DMS 273 (cell line): Measurements from ENCODE around the gene CCDC121.
A peak's percentile ranks its signal among the peaks of the same experiment; 100 is the strongest.
"Not testable (repeated sequence)": the region's sequence is repeated elsewhere in the genome, so short reads cannot be mapped to it uniquely, and the experiment has no call there.

Source experiments
- DNase-seq: peaks from one replicate; lab custom pipeline; 2025; ENCODE audit not compliant: unreplicated experiment; lab: John Stamatoyannopoulos, UW

The CCDC121 gene

DNA sequence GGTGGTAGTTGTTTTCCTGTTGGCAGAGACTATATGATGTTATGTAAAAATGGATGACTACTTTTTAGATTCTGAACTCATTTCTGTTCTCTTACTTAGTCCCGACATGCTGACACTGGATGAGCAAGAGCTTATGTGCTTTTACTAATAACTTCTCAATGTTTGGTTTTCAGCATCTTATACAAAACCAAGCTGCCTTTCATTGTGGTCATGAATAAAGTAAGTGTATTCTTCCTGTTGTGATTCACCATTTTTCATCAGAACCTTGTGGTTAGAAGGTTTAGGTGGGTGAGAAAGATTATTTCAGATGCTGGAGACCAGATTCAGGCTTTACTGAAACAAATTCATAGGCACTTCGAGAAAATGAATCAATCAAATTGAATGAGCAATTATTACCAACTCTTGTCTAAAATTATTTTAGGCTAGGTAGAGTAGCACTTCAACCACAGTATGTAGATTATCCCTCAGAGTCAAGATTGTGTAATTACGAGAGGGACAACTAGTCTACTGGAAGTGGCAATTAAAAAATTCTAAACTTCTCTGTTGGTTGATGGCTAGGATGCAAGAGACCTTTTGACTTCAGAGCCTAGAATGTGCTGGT lies 9.3 kb upstream of the CCDC121 start:
- DNase-seq, result no peak

DNA sequence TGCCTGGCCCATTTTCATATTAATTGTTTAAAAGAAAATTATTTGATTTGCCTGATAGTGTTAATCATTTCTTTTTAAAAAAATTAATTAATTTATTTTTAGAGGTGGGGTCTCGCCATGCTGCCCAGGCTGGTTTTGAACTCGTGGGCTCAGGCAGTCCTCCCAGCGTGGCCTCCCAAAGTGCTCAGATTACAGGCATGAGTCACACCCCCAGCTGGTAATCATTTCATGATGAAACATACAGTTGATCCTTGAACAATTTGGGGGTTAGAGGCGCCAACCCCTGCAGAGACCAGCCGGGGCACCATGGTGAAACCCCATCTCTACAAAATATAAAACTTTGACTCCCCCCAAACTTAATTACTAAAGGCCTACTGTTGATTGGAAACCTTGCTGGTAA lies 8.0 kb upstream of the CCDC121 start:
- no peak for DNase-seq

DNA sequence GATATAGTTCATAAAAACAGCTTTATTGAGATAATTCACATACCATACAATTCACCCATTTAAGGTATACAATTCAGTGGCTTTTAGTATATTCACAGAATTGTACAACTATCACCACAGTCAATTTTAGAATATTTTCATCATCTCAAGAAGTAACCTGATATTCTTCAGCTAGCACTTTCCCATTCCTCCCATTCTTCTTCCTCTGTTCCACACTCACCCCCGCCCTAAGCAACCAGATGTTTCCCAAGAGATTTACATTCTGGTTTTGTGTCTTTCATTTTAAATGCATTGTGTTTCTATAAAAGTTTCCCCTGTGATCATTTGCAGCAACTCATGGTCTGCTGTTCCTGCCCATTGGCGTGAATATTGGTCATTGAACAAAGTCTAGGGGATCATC lies 5.5 kb upstream of the CCDC121 start:
- no peak for DNase-seq

DNA sequence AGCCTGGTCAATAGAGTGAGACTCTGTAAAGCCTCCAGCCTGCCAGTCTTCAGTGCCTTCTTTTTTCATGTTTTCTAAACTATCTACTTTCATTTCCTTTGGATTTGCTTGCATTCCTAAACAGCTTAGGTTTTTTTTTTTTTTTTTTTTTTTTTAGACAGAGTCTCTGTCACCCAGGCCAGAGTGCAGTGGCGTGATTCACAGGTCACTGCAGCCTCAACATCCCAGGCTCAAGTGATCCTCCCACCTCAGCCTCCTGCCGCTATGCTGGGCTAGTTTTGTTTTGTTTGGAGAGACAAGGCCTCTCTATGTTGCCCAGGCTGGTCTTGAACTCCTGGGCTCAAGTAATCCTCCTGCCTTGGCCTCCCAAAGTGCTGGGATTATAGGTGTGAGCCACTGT lies 1.4 kb upstream of the CCDC121 start:
- DNase-seq, result not testable (repeated sequence)

DNA sequence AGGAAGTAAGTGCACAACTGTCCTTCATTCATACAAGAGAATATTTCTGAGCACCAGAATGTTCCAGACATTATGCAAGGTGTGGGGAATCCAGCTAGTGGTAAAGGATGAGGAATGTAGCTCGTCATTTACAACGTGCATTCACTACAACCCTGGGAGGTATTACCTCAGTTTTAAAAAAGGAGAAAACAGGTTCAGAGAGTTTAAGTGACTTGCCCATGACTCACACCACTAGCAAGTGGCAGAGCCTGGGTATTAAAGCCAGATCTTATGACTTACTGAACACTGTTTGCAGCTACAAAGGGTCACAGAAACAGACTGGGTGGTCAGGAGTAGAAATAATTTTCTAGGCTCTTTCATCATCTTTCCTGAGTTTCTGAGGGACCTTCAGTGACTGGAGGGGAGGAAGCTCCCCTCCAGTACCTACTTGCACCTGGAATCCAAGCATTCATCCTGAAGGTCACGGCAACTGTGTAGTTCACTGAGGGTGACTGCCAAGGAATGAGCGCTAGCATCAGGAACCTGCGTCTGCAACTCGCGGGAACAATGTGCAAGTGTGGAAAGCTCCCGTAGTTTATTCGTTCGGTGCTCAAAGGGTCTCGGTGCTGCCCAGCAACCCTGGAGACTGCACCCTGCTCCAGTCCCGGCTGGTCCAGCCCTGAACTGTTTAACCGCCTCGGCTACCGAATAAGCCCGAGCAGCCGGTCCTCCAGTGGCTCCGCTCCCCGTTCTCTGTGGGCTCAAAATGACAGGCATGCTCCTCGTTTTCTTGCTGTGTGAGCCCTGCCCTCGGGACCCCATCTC lies 647 bp downstream of the CCDC121 start:
- DNase-seq, result peak; percentile 60

DNA sequence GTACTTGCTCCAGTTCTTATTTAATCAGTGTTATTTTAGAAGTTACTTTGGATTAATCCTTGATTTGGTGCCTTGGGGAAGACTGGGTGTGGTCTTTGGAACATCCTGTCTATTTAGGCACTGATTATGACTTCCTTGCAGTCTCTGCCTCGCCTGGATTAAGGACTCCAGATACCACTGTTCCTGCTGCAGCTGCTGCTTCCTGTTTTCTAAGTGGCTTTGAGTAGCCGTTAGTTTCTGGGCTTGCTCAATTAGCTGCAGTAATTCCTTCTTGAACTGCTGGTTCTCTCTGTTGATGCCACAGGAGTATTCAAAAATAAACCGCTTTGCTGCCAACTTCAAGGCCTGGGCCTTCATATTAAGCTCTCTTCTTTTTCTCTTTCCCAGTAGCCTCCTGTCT lies 1.9 kb downstream of the CCDC121 start:
- not testable (repeated sequence) for DNase-seq

DNA sequence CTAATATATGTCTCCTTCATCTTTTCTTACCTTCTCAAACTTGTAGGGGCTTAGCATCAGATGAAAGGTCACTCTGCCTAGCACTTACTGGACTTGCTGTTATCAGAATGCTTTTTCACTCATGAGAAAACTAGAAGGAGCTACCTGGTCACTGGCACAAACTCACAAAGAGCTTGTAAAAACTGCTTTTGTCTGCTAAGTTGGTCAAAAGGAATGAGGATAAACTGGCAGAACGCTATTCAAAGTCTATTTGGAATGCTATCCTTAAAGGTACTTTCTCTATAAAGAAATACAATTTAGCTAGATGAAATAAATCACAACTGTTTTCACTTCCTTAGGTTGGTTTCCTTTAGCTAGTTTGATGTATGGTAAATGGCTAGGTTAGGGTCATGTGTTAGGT lies 2.5 kb downstream of the CCDC121 start:
- DNase-seq, result not testable (repeated sequence)

DNA sequence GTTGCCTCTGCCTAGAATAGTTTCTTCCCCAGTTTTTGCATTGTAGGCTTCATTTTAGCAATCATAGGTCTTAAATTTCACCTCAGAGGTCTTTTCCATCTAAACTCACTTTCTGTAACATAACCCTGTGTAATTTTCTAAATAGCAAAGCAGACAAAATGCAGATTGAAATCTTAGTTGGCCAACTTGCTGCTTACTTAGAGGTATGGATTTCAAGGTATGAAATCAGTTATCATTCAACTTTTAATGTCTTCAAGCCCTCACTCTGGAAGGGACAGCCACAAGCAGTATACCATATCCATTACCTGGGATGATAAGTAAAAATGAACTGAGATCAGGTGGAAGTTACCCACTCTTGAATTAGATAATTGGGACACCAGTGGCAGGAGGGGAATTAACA lies 3.9 kb downstream of the CCDC121 start:
- DNase-seq, result no peak

DNA sequence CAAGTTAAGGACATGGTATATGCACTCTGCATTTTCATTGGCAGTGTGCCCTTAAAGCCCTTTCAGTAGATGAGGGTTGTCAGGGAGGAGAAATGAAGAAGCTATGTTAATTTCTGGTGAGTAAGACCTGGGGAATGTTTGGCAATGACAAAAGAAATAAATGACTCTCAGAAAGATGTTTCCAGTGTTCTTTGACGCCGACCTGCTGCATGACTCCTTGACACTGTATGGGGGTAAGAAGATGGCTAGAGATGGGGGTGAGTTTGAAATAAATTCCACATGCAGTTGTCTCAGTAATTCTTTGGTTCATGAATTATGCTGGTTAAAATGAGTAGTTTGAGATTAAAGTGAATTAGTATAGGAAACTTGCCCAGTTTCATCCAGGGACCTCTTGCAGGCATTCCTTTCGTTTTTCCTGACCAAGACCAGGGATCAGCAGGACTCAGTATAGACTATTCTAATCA lies 5.9 kb downstream of the CCDC121 start:
- no peak for DNase-seq

DNA sequence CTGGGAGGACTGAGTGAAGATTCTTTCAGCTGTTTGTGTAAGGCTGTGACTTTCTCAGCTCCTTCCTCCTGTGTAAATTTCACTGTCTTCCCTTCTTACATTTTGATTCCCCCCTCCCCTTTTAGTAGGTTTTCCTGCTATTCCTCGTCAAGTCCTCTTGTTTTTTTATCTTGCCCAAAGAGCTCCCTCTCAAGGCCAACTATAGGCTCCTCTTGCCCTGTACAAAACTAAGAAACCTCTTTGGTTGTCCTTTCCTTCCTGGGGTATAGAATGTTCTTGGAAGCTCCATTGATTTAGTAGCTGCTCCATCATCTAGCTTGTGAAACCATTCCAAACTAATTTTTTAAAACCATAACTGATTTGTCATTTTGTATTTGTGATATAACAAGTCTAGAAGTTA lies 7.3 kb downstream of the CCDC121 start:
- no peak for DNase-seq

DNA sequence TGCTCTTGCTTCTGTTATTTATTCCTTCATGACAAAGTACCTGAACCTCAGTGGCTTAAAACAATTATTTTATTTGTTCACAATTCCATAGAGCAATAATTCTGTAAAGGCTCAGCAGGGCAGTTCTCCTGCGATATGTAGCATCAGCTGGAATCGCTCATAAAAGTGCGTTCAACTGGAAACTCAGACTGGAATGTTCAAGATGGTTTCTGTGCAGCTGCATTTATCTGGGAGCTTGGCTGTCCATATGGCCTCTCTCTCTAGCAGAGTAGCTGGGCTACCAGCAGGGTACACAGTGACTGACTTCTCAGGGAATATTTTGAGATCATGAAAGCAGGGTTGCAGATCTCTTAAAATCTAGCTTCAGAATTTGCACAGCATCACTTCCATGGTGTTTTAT lies 13.5 kb downstream of the CCDC121 start:
- peak; percentile 67 for DNase-seq

DNA sequence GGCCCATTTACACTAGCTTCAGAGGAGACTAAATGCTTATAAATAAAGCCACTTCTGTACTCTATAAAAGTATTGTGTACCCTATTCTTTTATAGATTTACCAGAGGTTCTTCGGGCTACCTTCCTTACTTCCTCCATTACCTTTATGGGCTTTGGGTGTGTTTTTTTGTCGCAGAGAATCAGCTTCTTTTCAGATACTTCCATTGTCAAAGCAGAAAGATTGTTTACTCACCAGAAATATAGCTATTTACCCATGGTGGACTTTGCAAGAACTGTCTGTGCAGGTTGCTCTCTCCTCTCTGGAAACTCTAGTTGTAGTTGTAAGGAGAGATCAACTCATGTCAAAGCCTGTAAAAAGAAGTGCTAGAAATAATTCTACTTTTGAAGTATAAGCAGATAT lies 14.8 kb downstream of the CCDC121 start:
- no peak for DNase-seq

DNA sequence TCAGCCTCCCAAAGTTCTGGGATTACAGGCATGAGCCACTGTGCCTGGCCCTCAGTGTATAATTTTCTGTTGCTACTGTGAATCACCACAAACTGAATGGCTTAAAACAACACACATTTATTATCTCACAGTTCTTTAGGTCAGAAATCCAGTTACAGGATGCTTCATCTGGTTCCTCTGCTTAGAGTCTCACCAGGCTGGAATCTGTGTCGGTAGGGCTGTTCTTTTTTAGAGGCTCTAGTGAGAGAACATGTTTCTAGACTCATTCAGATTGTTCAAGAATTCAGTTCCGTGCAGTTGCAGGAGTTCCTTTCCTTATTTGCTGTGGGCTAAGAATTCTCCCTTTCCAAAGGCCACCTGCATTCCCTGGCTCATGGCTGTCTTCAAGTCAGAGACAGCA lies 22.2 kb downstream of the CCDC121 start:
- DNase-seq, result no peak

DNA sequence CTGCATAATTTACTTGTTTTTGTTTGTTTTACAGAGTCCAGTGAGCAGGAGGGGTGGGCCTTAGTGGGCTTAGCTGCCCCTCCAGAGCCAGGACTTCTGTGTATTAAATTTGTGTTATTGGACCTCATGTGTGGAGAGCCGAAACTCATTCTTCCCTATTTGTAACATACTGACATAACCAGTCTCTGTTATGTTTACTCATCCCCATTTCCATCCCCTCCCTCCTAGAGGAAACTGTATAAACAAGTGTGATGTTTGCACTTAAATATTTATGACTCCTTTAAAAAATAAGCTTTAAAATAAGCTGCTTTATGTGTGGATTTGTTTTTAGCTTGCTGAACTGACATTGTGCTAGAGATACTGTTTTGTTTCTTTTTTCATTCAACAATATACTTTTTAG lies 32.2 kb downstream of the CCDC121 start:
- DNase-seq, result no peak

DNA sequence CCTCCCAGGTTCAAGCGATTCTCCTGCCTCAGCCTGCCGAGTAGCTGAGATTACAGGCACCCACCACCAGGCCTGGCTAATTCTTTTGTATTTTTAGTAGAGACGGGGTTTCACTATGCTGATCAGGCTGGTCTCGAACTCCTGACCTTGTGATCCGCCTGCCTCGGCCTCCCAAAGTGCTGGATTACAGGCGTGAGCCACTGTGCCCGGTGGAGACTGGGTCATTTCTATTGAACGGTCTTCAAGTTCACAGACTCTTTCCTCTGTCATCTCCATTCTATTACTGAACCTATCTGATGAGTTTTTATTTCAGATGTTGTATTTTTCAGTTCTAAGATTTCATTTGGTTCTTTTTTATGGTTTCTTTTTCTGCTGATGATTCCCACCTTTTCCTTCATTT lies 33.4 kb downstream of the CCDC121 start:
- DNase-seq, result not testable (repeated sequence)

DNA sequence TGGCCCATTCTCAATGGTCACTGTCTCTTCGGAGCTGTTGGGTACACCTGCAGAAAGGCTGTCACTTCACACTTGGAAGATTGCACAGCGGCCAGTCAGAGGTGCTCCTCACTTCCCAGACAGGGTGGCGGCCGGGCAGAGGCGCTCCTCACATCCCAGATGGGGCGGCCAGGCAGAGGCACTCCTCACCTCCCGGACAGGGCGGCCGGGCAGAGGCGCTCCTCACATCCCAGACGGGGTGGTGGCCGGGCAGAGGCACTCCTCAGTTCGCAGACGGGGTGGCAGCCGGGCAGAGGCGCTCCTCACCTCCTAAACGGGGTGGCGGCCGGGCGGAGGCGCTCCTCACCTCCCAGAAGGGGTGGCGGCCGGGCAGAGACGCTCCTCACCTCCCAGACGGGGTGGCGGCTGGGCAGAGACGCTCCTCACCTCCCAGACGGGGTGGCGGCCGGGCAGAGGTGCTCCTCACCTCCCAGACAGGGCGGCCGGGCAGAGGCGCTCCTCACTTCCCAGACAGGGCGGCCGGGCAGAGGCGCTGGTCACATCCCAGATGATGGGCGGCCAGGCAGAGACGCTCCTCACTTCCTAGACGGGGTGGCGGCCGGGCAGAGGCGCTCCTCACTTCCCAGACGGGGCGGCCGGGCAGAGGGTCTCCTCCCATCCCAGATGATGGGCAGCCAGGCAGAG lies 34.6 kb downstream of the CCDC121 start:
- DNase-seq, result not testable (repeated sequence)

DNA sequence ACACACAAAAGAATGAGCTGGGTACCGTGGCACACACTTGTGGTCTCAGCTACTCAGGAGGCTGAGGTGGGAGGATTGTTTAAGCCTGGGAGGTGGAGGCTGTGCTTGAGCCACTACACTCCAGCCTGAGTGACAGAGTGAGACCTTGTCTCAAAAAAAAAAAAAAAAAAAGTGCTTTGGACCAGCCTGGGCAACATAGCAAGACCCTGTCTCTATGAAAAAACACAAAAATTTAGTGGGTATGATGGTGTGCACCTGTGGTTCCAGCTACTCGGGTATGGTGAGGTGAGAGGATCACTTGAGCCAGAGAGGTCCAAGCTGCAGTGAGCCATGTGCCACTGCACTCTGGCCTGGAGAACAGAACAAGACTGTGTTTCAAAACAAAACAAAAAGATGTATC lies 35.6 kb downstream of the CCDC121 start:
- no peak for DNase-seq

DNA sequence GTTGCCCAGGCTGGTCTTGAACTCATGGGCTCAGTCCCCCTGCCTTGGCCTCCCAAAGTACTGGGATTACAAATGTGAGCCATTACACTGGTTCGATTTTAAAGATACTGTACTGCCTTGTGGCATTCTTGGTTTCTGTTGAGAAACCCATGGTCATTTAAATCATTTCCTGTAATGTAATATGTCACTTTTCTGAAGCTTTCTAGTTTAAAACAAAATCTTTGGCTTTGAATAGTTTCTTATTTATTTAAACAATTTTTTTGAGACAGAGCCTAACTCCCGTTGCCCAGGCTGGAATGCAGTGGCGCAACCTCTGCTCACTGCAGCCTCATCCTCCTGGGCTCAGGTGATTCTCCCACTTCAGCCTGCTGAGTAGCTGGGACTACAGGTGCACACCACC lies 37.1 kb downstream of the CCDC121 start:
- DNase-seq, result no peak

DNA sequence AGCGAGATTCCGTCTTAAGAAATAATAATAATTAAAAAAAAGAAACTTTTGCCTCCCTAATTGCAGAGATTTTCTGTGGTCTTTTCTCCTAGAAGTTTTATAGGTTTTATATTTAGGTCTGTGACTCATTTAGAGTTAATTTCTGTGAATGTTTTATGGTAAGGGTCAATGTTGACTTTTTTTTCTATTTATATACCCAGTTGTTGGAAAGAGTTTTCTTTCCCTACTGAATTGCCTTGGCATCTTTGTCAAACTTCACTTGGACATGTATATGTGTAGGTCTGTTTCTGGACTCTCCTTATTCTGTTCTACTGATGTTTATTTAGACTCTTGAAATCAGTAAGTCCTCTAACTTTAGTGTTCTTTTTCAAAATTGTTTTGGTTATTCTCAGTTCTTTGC lies 40.5 kb downstream of the CCDC121 start:
- no peak for DNase-seq

DNA sequence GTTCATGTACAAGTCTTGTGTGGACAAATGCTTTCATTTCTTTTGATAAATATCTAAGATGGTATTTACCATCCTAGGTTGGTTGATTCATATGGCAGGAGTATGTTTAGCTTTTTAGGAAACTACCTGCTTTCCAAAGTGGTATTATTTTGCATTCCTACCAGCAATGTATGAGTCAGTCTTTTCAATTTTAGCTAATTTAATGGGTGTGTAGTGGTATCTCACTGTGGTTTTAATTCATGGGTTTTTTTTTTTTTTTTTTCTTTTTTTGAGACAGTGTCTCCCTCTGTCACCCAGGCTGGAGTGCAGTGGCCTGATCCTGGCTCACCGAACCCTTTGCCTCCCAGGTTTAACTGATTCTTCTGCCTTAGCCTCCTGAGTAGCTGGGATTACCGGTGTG lies 41.8 kb downstream of the CCDC121 start:
- no peak for DNase-seq

DNA sequence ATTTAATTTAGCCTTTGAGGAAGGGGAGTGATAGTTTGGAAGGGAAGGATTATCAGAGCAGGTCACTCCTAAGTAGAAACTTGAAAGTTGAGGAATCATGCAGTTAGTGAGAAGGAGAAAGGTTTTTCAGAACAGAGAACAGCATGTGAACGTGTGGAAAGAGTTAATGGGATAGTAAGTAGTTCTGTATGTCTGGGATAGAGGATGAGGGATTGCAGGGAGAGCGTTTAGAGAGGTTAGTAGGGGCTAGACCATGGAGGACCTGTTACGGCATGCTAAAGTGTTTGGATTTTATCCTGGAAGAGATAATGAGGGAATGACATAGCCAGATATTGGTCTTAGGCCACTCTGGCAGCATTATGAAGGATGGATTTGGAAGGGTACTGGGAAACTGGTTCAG lies 44.2 kb downstream of the CCDC121 start:
- DNase-seq, result no peak

DNA sequence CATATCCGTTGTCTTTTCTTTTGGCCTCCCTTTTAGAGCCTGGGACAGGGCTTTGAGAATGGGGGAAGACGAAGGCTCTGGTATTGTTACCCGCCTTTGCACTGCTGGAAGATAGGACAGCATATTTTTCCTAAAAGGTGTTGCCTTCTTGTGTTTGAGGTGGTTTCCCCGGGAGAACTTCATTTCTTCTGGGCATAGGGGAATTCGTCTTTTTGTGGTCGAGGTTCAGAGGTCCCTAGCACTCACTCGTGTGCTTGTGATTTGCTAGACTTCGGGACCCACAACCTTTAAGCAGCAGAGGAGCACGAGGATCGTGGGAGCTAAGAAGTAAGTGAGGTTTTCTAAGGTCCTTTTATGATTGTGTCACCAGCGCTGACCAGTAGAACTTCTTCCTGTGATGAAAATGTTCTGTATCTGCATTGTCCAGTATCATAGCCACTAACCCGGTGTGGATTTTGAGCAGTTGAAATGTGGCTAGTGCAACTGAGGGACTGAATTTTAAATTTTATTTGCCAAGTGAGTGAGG lies 45.4 kb downstream of the CCDC121 start:
- DNase-seq, result peak; percentile 36
